Endodermal cell (in vitro differentiated cells): ENCODE measurements around the gene YAE1. TPM values are rescaled to one million over a fixed set of nuclear protein-coding genes. Genes with fewer than 3 reads are reported as not detected.
"Not testable (repeated sequence)": the region's sequence is repeated elsewhere in the genome, so short reads cannot be mapped to it uniquely, and the experiment has no call there.

Experiments
- DNase-seq: peaks from one replicate; pipeline ENCODE4 v3.0.0-alpha.2; 2017
- H3K27ac ChIP-seq: 2 replicates; pipeline ENCODE4 v1.5.1; 2013; ENCODE audit warnings: mild to moderate bottlenecking, low read depth, low read length, moderate library complexity
- H3K27me3 ChIP-seq: 2 replicates; pipeline ENCODE4 v1.6.1; 2013; ENCODE audit warnings: mild to moderate bottlenecking, low read length, moderate library complexity; ENCODE audit not compliant: insufficient read depth, control insufficient read depth, poor library complexity, severe bottlenecking
- H3K36me3 ChIP-seq: 2 replicates; pipeline ENCODE4 v1.7.0; 2013; ENCODE audit warnings: mild to moderate bottlenecking, low read length, moderate library complexity; ENCODE audit not compliant: control insufficient read depth, insufficient read depth
- H3K4me1 ChIP-seq: one replicate; pipeline ENCODE4 v1.7.0; 2013; ENCODE audit warnings: low read length; ENCODE audit not compliant: control insufficient read depth, insufficient read depth
- H3K4me3 ChIP-seq: 2 replicates; pipeline ENCODE4 v1.5.1; 2013; ENCODE audit warnings: mild to moderate bottlenecking, low read length, moderate library complexity
- H3K9ac ChIP-seq: 2 replicates; pipeline ENCODE4 v1.6.1; 2013; ENCODE audit warnings: mild to moderate bottlenecking, low read length, moderate library complexity; ENCODE audit not compliant: poor library complexity, severe bottlenecking; ENCODE audit errors: extremely low read depth
- H3K9me3 ChIP-seq: 2 replicates; pipeline ENCODE4 v1.6.1; 2013; ENCODE audit warnings: mild to moderate bottlenecking, low read length, moderate library complexity; ENCODE audit not compliant: control insufficient read depth
- H3K27ac Mint-ChIP-seq: 2 replicates; pipeline ENCODE4 v1.8.0; 2020; ENCODE audit warnings: mixed read lengths
- H3K27me3 Mint-ChIP-seq: 2 replicates; pipeline ENCODE4 v1.8.0; 2021; ENCODE audit warnings: mild to moderate bottlenecking, mixed read lengths; ENCODE audit not compliant: insufficient read depth
- H3K36me3 Mint-ChIP-seq: 2 replicates; pipeline ENCODE4 v1.8.0; 2020; ENCODE audit warnings: low read depth, mixed read lengths
- H3K4me1 Mint-ChIP-seq: 2 replicates; pipeline ENCODE4 v1.8.0; 2020; ENCODE audit warnings: mixed read lengths
- H3K4me3 Mint-ChIP-seq: 2 replicates; pipeline ENCODE4 v1.8.0; 2020; ENCODE audit warnings: mild to moderate bottlenecking, moderate library complexity, mixed read lengths
- H3K9me3 Mint-ChIP-seq: 2 replicates; pipeline ENCODE4 v1.8.0; 2020; ENCODE audit warnings: mild to moderate bottlenecking, mixed read lengths
- WGBS, 2 experiments: methylation state at CpG; one replicate each; pipeline versions ENCODE4 v1.1.5 to v1.1.7; 2013; ENCODE audit warnings: missing lambda C conversion rate in 2 of 2, mixed read lengths in 1 of 2; ENCODE audit not compliant: insufficient coverage in 1 of 2, insufficient read length in 1 of 2; 5-methylcytosine and 5-hydroxymethylcytosine counted together
- total RNA-seq, 2 donors: library from RNA; stranded (reverse); fragmentation: NEBNext Ultra II Directional in 1 of 2; extraction: Animal tissue kit (Norgen Biotek cat#: 25700) in 1 of 2; gene quantifications; 2 replicates in 1 of 2; 3 replicates in 1 of 2; pipeline ENCODE4 v1.2.1, GENCODE V29; 2021
- TF ChIP-seq, protein P1 (sequence below): fragments of 200-600 bp; sonication (generic); conservative IDR thresholded peaks from 2 replicates; pipeline ENCODE4 v1.5.0; 2021; ENCODE audit warnings: antibody characterized with exemption, mild to moderate bottlenecking

The YAE1 gene
- total RNA-seq, 2 donors from 2014 or later = 20.9 to 30.0 TPM

GRCh38 chr7:39541511-39541910, 24.7 kb upstream of the YAE1 start:
- Mint-ChIP-seq H3K36me3 (no peaks in the 10 kb centered on the region), H3K4me1 (peaks cover 12% of the 10 kb centered on the region), H3K27ac (peak overlapping the region; percentile 53), H3K4me3 (no peak overlapping the region), H3K27me3 (peaks cover 1% of the 10 kb centered on the region), H3K9me3 (no peaks in the 10 kb centered on the region)
- no peak for DNase-seq
- WGBS, 2 experiments = 84 to 100% methylated on average over 2 to 3 of the region's 3 CpGs
- Histone ChIP-seq H3K9ac (no peak overlapping the region), H3K4me3 (no peak overlapping the region), H3K27ac (no peak overlapping the region), H3K9me3 (no peaks in the 10 kb centered on the region), H3K4me1 (peaks cover 4% of the 10 kb centered on the region), H3K27me3 (no peaks in the 10 kb centered on the region), H3K36me3 (no peaks in the 10 kb centered on the region)
- TF ChIP-seq, protein P1, sequence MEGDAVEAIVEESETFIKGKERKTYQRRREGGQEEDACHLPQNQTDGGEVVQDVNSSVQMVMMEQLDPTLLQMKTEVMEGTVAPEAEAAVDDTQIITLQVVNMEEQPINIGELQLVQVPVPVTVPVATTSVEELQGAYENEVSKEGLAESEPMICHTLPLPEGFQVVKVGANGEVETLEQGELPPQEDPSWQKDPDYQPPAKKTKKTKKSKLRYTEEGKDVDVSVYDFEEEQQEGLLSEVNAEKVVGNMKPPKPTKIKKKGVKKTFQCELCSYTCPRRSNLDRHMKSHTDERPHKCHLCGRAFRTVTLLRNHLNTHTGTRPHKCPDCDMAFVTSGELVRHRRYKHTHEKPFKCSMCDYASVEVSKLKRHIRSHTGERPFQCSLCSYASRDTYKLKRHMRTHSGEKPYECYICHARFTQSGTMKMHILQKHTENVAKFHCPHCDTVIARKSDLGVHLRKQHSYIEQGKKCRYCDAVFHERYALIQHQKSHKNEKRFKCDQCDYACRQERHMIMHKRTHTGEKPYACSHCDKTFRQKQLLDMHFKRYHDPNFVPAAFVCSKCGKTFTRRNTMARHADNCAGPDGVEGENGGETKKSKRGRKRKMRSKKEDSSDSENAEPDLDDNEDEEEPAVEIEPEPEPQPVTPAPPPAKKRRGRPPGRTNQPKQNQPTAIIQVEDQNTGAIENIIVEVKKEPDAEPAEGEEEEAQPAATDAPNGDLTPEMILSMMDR = no peak

DNA sequence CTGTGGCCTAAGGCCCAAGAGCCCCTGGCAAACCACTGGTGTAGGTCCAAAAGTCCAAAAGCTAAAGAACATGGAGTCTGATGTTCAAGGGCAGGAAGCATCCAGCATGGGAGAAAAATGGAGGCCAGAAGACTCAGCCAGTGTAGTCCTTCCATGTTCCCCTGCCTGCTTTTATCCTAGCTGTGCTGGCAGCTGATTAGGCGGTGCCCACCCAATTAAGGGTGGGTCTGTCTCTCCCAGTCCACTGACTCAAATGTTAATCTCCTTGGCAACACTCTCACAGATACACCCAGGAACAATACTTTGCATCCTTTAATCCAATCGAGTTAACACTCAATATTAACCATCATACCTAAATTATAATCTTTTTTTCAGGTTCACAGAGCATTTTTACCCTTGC, 21.4 kb upstream of the YAE1 start:
- 83 to 85% methylated on average over 2 of the region's 2 CpGs for WGBS, 2 experiments
- peaks cover 23% of the 10 kb centered on the region for H3K9me3 ChIP-seq
- H3K27me3 ChIP-seq, H3K4me1 ChIP-seq, H3K27me3 Mint-ChIP-seq, H3K36me3 Mint-ChIP-seq, H3K27ac ChIP-seq, H3K4me3 Mint-ChIP-seq, DNase-seq, H3K36me3 ChIP-seq, H3K4me1 Mint-ChIP-seq, H3K27ac Mint-ChIP-seq, H3K9ac ChIP-seq, H3K4me3 ChIP-seq: not testable (repeated sequence)
- H3K9me3 Mint-ChIP-seq = peaks cover 14% of the 10 kb centered on the region

DNA sequence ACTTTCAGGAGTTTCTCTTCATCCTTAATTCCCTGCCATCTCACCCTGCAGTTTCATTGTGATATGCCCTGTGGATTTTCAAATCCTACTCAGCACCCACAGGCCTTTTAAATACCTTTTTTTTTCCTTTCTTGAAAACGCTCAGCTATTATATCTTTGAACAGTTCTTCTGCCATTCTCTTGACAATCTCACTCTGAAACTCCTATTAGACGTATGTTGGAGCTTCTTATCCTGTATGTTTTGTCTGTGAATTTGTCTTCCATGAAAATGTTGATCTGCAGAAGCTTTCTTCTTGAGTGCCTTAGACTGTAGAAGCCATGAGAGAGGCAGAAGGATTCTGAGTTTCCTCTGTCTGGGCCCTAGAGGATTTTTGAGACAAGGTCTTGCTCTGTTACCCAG, 18.9 kb upstream of the YAE1 start:
- peaks cover 14% of the 10 kb centered on the region for H3K9me3 Mint-ChIP-seq
- peaks cover 3% of the 10 kb centered on the region for H3K36me3 Mint-ChIP-seq
- Histone ChIP-seq H3K4me3 (no peak overlapping the region), H3K4me1 (no peaks in the 10 kb centered on the region), H3K9me3 (peaks cover 23% of the 10 kb centered on the region), H3K27me3 (no peaks in the 10 kb centered on the region), H3K27ac (no peak overlapping the region), H3K9ac (no peak overlapping the region), H3K36me3 (no peaks in the 10 kb centered on the region)
- no peaks in the 10 kb centered on the region for H3K4me1 Mint-ChIP-seq
- peaks cover 1% of the 10 kb centered on the region for H3K27me3 Mint-ChIP-seq
- no peak overlapping the region for H3K4me3 Mint-ChIP-seq
- H3K27ac Mint-ChIP-seq = no peak overlapping the region
- 92% methylated on average over 2 of the region's 2 CpGs; no CpG with 5 or more reads in 1 of the 2 experiments for WGBS, 2 experiments
- TF ChIP-seq, protein P1 = no peak
- no peak for DNase-seq

GRCh38 chr7:39550411-39550810, 15.8 kb upstream of the YAE1 start:
- H3K27ac Mint-ChIP-seq = no peak overlapping the region

More at GRCh38 chr7:39550411-39550810, 15.8 kb upstream of the YAE1 start:
- no peak for DNase-seq
- H3K4me1 ChIP-seq = peaks cover 7% of the 10 kb centered on the region
- no peaks in the 10 kb centered on the region for H3K36me3 ChIP-seq
- Mint-ChIP-seq H3K9me3 (peaks cover 14% of the 10 kb centered on the region), H3K4me1 (peaks cover 4% of the 10 kb centered on the region), H3K4me3 (no peak overlapping the region), H3K36me3 (peaks cover 3% of the 10 kb centered on the region), H3K27me3 (no peaks in the 10 kb centered on the region)
- WGBS, 2 experiments = 73 to 89% methylated on average over 2 of the region's 2 CpGs
- TF ChIP-seq, protein P1 = no peak
- H3K9ac ChIP-seq = no peak overlapping the region
- H3K27ac ChIP-seq = no peak overlapping the region
- H3K9me3 ChIP-seq = peaks cover 23% of the 10 kb centered on the region
- no peak overlapping the region for H3K4me3 ChIP-seq
- no peaks in the 10 kb centered on the region for H3K27me3 ChIP-seq
